Dermis microvascular lymphatic vessel endothelial cell (primary cell): ENCODE results near the gene ADD3. TPM values are rescaled to one million over a fixed set of nuclear protein-coding genes. Genes with fewer than 3 reads are reported as not detected.
"Not testable (repeated sequence)": the region's sequence is repeated elsewhere in the genome, so short reads cannot be mapped to it uniquely, and the experiment has no call there.

Source experiments
- DNase-seq, 2 donors: peaks; one replicate each; pipeline versions ENCODE4 v3.0.0 to v3.0.0-alpha.2; 2010; ENCODE audit warnings: low read depth in 2 of 2
- total RNA-seq: library from RNA; depleted of rRNA; stranded (reverse); fragments of >200 nt; gene quantifications from 2 replicates; pipeline ENCODE4 v1.2.1, GENCODE V29; 2014

The ADD3 gene
- total RNA-seq, 1 donor from 2014 or later, result 292 TPM

DNA sequence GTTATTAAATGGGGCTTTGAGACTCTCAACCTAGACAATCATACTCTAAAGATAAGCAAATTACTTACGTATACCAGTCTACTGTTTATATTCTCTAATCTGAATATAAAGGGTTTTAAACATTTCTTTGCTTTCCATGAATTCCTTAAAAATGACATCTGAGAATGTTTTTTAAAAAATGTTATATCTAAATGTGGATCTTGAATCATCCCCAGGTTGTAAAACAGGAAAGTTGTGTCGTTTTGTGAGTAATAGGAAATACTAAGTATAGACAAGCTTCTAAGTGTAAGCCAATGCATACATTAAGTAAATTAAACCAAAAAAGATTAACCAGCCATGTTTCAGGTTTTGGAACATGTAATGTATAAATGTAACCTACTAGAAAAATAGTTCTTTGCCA lies 26.8 kb downstream of the ADD3 start:
- peak in 1 of 2 donors; percentile 57 for DNase-seq

DNA sequence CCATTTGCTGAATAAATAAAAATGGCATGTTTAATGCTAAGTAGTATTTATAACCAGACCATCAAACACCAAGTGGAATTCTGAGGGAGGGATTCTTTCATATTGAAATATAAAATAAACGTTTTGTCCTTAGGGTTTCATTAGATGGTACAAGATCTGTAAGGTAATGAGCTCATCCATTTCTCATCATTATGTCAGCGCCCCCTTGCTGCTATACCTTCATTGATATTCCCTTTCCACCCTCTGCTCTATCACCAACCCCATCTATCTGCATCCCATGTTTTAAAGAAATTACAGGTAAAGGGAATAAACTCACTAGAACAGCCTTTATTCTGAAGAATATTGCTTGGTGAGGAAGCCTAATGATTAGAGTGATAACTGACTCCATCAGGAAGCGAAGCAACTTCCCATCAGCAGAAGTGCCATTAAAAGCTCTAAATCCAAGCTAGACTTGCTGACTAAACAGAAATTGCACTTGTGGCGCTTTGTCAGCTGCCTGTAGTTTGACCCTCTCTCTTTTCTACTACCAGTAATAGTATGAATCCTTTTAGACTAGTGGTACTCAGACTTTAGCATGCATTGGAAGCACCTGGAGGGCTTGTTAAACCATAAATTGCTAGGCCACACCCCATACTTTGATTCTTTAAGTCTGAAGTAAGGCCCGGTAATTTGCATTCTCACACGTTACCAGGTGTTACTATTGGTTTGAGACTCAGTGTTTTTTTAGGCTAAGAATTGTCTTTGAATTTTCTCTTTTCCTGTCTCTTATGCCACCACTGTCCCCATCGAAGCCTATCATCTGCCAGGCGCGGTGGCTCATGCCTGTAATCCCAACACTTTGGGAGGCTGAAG lies 27.5 kb downstream of the ADD3 start:
- no peak for DNase-seq

DNA sequence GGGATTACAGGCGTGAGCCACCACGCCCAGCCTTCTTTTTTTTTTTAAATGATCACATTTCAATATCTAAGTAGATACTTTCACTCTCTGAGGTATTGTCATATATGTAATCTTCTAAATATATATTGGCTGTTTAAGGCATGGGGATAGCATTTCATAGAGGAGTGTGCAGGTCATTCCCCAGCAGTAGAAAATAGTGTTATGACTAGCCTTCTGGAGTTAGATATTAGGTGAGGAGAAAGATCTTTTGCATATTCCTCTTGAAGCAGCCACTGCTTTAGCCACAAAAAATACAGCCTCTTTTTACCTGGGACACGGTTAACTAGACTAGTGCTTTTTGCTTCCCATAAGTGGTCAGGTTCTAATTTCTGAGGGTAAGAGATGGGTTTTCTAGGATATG lies 28.9 kb downstream of the ADD3 start:
- DNase-seq, result no peak

GRCh38 chr10:110039254-110039653 lies 31.5 kb downstream of the ADD3 start:
- no peak for DNase-seq

GRCh38 chr10:110040108-110040507 lies 32.3 kb downstream of the ADD3 start:
- no peak for DNase-seq

GRCh38 chr10:110040767-110041478 lies 33.1 kb downstream of the ADD3 start:
- no peak for DNase-seq

DNA sequence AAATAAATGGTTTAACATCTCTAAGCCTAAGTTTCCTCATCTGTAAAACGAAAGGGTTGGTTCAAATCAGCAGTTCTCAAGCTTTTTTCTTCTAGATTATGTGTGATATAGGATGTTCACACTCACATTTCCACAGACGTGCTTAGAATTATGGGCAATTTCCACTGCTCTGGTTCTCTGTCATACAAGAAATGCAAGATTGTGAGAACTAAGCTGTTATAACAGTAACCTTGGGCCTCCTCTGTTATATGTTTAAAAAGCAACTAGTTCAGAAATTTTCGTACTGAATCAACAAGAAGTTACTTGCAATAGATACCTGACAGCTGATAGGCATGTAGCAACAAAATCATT lies 33.7 kb downstream of the ADD3 start:
- DNase-seq, result no peak

DNA sequence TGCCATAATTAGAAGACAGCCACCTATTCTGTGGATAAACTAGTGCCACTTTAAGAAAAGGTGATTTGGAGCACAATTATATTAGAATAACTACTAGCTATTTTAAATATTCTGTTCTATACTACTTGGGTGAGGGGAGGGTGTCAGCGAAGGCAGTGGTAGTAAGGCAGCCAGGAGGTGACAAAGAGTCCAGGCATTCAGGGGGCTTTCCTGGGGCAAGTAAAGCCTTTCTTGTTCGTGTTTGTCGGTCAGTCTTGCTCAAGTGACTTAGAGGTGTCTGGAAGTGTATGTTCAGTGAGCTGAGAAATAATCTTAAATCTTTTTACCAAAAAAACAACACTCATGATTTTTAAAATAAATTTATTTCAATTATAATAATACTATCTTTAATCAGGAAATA lies 34.4 kb downstream of the ADD3 start:
- DNase-seq, result peak in 1 of 2 donors; percentile 58

GRCh38 chr10:110042891-110043290 lies 35.1 kb downstream of the ADD3 start:
- no peak for DNase-seq

- DNase-seq, result no peak
Observed at GRCh38 chr10:110044681-110045080, 36.9 kb downstream of the ADD3 start.

DNA sequence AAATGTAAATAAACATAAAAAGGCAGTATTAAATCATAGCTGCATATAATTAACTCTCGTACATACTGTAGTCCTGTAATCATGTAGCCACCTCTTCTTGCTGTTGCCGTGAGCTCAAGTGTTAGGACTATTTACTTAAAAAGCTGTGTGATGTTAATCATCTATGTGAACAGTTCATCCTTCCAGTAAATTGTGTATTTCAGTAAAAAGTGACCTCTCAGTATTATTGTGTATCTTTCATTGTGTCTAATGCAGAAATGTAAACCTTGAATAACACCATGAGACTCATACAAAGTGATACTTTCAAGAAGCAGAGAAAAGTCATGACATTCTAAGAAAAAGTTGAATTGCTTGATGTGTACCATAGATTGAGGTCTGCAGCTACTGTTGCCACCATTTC lies 38.0 kb downstream of the ADD3 start:
- DNase-seq, result no peak

DNA sequence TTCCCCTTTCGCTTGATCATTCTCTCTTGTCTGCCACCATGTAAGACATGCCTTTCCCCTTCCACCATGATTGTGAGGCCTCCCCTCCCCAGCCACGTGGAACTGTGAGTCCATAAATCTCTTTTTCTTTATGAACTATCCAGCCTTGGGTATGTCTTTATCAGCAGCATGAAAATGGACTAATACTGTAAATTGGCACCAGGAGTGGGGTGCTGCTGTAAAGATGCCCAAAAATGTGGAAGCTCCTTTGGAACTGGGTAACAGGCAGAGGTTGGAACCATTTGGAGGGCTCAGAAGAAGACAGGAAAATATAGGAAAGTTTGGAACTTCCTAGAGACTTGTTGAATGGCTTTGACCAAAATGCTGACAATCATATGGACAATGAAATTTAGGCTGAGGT lies 40.4 kb downstream of the ADD3 start:
- DNase-seq, result not testable (repeated sequence)

DNA sequence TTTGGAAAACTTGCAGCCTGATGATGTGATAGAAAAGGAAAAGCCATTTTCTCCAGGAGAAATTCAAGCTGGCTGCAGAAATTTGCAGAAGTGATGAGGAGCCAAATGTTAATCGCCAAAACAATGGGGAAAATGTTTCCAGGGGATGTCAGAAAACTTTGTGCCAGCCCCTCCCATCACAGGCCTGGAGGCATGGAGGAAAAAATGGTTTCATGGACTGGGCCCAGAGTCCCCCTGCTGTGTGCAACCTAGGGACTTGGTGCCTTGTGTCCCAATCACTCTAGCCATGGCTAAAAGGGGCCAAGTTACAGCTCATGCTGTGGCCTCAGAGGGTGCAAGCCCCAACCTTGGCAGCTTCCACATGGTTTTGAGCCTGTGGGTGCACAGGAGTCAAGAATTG lies 41.0 kb downstream of the ADD3 start:
- DNase-seq, result no peak

- DNase-seq, result not testable (repeated sequence)
Observed at GRCh38 chr10:110049889-110050591, 42.3 kb downstream of the ADD3 start.

DNA sequence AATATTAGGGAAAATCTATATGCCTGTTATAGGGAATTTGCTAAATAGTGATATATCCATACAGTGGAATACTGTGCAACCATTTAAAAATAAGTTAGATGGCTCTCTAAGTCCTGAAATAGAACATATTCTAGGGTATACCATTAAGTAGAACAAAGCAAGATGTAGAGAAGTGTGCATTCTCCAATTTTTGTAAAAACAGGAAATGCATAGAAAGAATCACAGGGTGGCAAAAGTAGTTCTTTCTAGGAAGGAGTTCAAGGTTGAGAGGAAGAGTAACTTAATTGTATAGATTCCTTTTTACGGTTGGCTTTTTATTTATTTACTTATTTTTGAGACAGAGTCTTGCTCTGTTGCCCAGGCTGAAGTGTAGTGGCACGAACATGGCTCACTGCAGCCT lies 43.7 kb downstream of the ADD3 start:
- no peak for DNase-seq

- no peak for DNase-seq
Observed at GRCh38 chr10:110052916-110053315, 45.1 kb downstream of the ADD3 start.

GRCh38 chr10:110056822-110057221 lies 49.0 kb downstream of the ADD3 start:
- DNase-seq, result no peak

DNA sequence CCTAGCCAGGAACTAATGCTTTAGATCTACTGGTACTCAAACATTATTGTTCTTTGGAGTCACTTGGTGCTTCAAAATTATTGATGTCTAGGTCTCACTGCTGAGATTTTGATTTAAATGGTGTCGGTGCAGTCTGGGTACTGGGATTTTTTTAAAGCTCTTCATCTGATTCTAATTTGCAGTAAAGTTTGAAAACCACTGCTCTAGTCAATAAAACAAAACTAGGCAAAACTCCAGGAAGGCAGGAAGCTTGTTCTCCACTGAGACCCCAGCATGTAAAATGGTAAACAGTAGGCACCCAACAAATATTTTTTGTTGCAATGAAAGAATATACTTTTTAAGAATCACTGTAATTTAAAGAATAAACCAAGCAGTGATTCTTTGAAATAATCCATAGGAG lies 49.7 kb downstream of the ADD3 start:
- no peak for DNase-seq

DNA sequence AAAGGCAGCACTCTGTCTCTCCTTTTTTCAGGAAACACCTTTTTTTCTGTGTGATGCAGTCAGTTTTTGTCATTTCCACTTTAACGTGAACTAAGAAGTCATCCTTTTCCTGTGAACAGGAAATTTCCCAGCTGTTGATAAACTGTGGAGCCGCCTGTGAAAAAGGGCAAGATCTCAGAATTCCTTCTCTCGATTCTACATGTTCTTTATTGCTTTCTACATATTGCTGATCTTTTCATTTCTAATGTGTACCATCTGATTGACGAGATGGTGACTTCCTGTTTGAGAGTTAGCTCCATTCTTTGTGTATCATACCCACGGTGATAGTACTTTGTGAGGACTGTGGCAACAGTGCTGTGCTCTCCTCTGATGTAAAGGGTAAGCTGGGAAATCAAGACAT lies 50.4 kb downstream of the ADD3 start:
- DNase-seq, result peak in 1 of 2 donors; percentile 45

DNA sequence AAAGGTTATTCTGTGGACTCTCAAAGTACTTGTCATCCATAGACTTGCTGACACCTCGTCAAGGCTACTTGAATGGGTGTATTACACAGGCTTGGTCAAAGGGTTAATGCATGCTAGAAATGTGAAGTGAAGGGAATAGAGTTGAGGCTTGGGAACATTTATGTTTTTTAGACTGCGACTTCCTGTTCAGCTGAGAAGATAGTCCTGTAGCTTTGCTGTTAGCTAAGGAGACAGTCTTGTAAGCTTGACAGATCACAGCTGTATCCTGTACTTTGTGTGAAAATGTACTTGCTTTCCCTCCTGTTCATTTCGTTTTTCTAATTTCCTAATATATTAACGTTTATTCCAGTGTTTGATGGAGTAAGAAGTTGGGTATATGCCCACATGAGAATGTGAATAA lies 52.1 kb downstream of the ADD3 start:
- peak in 1 of 2 donors; percentile 55 for DNase-seq

DNA sequence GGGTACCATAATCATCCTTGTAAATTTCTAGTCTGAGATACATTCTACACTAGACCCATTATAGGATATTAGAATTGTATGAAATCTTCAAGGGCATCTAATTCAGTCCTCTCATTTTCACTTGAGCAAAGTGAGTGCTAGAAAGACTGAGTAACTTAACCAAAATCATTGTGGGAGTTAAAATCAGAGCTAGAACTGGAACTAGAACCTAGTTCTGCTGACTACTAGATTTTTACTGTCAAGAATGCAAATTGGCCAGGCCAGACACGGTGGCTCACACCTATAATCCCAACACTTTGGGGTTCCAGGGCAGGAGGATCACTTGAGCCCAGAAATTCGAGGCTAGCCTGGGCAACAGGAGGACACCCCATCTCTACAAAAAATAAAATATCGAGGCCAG lies 53.9 kb downstream of the ADD3 start:
- no peak for DNase-seq

- no peak for DNase-seq
Observed at GRCh38 chr10:110065269-110065668, 57.5 kb downstream of the ADD3 start.
